Measurements from ENCODE around the gene CWC27.

The CWC27 gene

DNA sequence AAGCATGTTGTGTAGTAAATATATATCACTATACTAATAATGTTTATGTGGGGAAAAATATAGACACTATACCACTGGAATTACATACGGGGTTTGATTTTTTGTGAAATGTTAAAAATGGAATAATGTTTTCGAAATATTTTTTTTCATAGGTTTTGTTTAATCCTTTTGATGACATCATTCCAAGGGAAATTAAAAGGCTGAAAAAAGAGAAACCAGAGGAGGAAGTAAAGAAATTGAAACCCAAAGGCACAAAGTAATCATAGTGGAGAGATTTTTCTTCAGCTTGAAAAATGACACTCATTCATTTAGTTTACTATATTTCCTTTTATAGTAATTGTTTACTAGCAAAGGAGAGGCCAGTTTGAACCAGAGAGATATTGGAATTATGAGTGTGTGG lies 17.6 kb downstream of the CWC27 start:
- WGBS (ENCODE audit: insufficient coverage) = no CpG with 5 or more reads among the region's 2 CpGs
- ChIA-PET CTCF (interaction anchor here (5.1 kb wide), 1 partner anchor 151 kb away, joined by 42 read pairs; no protein-coding TSS in a partner anchor), POLR2A (no interaction called here)
- DNase-seq = no peak
- no peaks in the 10 kb centered on the region for H3K27me3 ChIP-seq (replicated peaks in 2 of 5; ENCODE audit: control insufficient read depth in 4 of 5, insufficient read depth in 5 of 5, low read length in 4 of 5)
- H3K9me3 ChIP-seq (ENCODE audit: control extremely low read depth in 1 of 5, control insufficient read depth in 4 of 5, insufficient read depth in 2 of 5, low read depth in 1 of 5, low read length in 4 of 5) = no peaks in the 10 kb centered on the region
- H3K36me3 ChIP-seq (ENCODE audit: control insufficient read depth in 4 of 4, insufficient read depth in 4 of 4, low read length in 3 of 4) = peaks cover 2 to 11% (median 4%) of the 10 kb centered on the region in 4 experiments
- H3K4me3 ChIP-seq (ENCODE audit: control insufficient read depth in 1 of 7, extremely low read depth in 1 of 7, insufficient read depth in 4 of 7, low read depth in 2 of 7, low read length in 6 of 7) = no peak overlapping the region
- no peaks in the 10 kb centered on the region for H3K4me1 ChIP-seq (ENCODE audit: control extremely low read depth in 1 of 4, control insufficient read depth in 4 of 4, insufficient read depth in 4 of 4, low read length in 3 of 4)
- no peak overlapping the region for H3K27ac ChIP-seq (ENCODE audit: insufficient read depth in 1 of 2, low read depth in 1 of 2, low read length in 2 of 2, poor library complexity in 1 of 2, severe bottlenecking in 2 of 2)

GRCh38 chr5:64788156-64788555 lies 19.4 kb downstream of the CWC27 start:
- Histone ChIP-seq H3K36me3 (ENCODE audit: control insufficient read depth in 4 of 4, insufficient read depth in 4 of 4, low read length in 3 of 4) (peaks cover 0 to 11% (median 2%) of the 10 kb centered on the region in 4 experiments), H3K27ac (ENCODE audit: insufficient read depth in 1 of 2, low read depth in 1 of 2, low read length in 2 of 2, poor library complexity in 1 of 2, severe bottlenecking in 2 of 2) (no peak overlapping the region), H3K4me3 (ENCODE audit: control insufficient read depth in 1 of 7, extremely low read depth in 1 of 7, insufficient read depth in 4 of 7, low read depth in 2 of 7, low read length in 6 of 7) (no peak overlapping the region), H3K4me1 (ENCODE audit: control extremely low read depth in 1 of 4, control insufficient read depth in 4 of 4, insufficient read depth in 4 of 4, low read length in 3 of 4) (no peaks in the 10 kb centered on the region), H3K27me3 (replicated peaks in 2 of 5; ENCODE audit: control insufficient read depth in 4 of 5, insufficient read depth in 5 of 5, low read length in 4 of 5) (no peaks in the 10 kb centered on the region), H3K9me3 (ENCODE audit: control extremely low read depth in 1 of 5, control insufficient read depth in 4 of 5, insufficient read depth in 2 of 5, low read depth in 1 of 5, low read length in 4 of 5) (no peaks in the 10 kb centered on the region)
- no CpG with 5 or more reads among the region's 2 CpGs for WGBS (ENCODE audit: insufficient coverage)
- ChIA-PET POLR2A (no interaction called here), CTCF (interaction anchor here (1.1 to 1.6 kb wide), 2 partner anchors 13 to 159 kb away, joined by 3 to 6 read pairs; no protein-coding TSS in a partner anchor)
- no peak for DNase-seq

DNA sequence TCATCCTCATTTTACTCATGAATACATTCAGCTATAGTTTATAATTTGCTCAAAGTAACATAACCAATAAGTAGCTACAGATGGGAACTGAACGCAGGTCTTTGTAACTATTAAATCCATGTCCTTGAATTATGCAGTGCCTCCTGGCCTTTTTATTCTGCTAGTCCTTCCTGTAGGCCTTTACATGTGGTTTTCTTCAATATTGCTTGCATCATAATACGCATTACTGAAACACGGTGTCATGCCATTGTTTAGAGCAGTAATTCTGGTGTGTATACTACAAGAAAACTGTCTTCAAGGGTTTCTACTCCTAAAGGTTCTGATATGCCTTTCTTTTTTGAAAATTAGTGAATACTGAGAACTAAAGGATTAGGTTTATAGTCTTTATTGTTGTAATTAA lies 20.7 kb downstream of the CWC27 start:
- Histone ChIP-seq H3K4me3 (ENCODE audit: control insufficient read depth in 1 of 7, extremely low read depth in 1 of 7, insufficient read depth in 4 of 7, low read depth in 2 of 7, low read length in 6 of 7) (no peak overlapping the region), H3K36me3 (ENCODE audit: control insufficient read depth in 4 of 4, insufficient read depth in 4 of 4, low read length in 3 of 4) (peaks cover 0 to 6% (median 1%) of the 10 kb centered on the region in 4 experiments), H3K4me1 (ENCODE audit: control extremely low read depth in 1 of 4, control insufficient read depth in 4 of 4, insufficient read depth in 4 of 4, low read length in 3 of 4) (no peaks in the 10 kb centered on the region), H3K9me3 (ENCODE audit: control extremely low read depth in 1 of 5, control insufficient read depth in 4 of 5, insufficient read depth in 2 of 5, low read depth in 1 of 5, low read length in 4 of 5) (no peaks in the 10 kb centered on the region), H3K27me3 (replicated peaks in 2 of 5; ENCODE audit: control insufficient read depth in 4 of 5, insufficient read depth in 5 of 5, low read length in 4 of 5) (no peaks in the 10 kb centered on the region), H3K27ac (ENCODE audit: insufficient read depth in 1 of 2, low read depth in 1 of 2, low read length in 2 of 2, poor library complexity in 1 of 2, severe bottlenecking in 2 of 2) (no peak overlapping the region)
- no peak for DNase-seq
- ChIA-PET POLR2A (no interaction called here), CTCF (no interaction called here)
- WGBS (ENCODE audit: insufficient coverage) = 100% methylated on average over 2 of the region's 3 CpGs

DNA sequence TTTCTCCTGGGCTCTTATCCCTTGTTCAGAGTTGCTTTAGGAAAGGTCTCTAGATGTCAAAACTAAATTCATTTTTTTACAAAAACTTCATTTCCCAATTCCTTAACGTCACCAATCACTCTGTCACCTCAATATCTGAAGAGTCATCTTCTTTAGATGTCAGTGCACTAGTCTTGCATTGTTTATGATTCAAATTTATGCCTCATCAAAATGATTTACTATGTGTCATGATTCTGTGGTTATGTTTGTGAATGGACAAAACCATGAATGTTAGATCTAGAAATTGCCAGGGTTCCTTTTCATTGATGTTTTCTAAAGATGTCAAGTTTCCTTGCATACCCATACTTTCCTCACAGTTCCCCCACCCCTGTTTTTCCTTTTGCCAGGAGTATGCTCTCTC lies 21.5 kb downstream of the CWC27 start:
- H3K4me1 ChIP-seq (ENCODE audit: control extremely low read depth in 1 of 4, control insufficient read depth in 4 of 4, insufficient read depth in 4 of 4, low read length in 3 of 4) = no peaks in the 10 kb centered on the region
- CTCF ChIA-PET = no interaction called here
- no peaks in the 10 kb centered on the region for H3K9me3 ChIP-seq (ENCODE audit: control extremely low read depth in 1 of 5, control insufficient read depth in 4 of 5, insufficient read depth in 2 of 5, low read depth in 1 of 5, low read length in 4 of 5)
- peak in 1 of 3 donors; percentile 45 for DNase-seq
- no peaks in the 10 kb centered on the region for H3K27me3 ChIP-seq (replicated peaks in 2 of 5; ENCODE audit: control insufficient read depth in 4 of 5, insufficient read depth in 5 of 5, low read length in 4 of 5)
- H3K36me3 ChIP-seq (ENCODE audit: control insufficient read depth in 4 of 4, insufficient read depth in 4 of 4, low read length in 3 of 4) = peaks cover 0 to 6% (median 3%) of the 10 kb centered on the region in 4 experiments
- WGBS (ENCODE audit: insufficient coverage) = 71% methylated on average over 1 of the region's 1 CpG
- H3K27ac ChIP-seq (ENCODE audit: insufficient read depth in 1 of 2, low read depth in 1 of 2, low read length in 2 of 2, poor library complexity in 1 of 2, severe bottlenecking in 2 of 2) = no peak overlapping the region
- POLR2A ChIA-PET = no interaction called here
- H3K4me3 ChIP-seq (ENCODE audit: control insufficient read depth in 1 of 7, extremely low read depth in 1 of 7, insufficient read depth in 4 of 7, low read depth in 2 of 7, low read length in 6 of 7) = no peak overlapping the region

DNA sequence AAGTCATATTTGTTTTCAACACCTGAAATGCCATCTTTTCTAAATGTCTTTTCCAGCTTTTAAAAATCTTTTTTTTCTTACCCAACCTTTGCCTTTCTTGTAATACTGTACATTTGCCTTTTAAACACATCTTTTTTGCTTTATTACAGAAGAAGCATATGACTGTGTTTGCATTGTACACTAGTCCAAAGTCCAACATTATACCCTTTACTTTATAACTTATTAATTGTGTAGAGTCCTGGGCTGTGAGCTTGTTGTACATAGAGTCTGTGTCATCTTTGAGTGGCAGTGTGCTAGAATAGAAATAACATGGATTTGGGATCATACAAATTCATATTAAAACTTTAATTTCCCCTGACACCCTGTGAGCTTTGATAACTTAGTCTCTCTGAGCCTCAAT lies 23.7 kb downstream of the CWC27 start:
- ChIA-PET POLR2A (no interaction called here), CTCF (no interaction called here)
- Histone ChIP-seq H3K27ac (ENCODE audit: insufficient read depth in 1 of 2, low read depth in 1 of 2, low read length in 2 of 2, poor library complexity in 1 of 2, severe bottlenecking in 2 of 2) (no peak overlapping the region), H3K4me3 (ENCODE audit: control insufficient read depth in 1 of 7, extremely low read depth in 1 of 7, insufficient read depth in 4 of 7, low read depth in 2 of 7, low read length in 6 of 7) (no peak overlapping the region), H3K36me3 (ENCODE audit: control insufficient read depth in 4 of 4, insufficient read depth in 4 of 4, low read length in 3 of 4) (peaks cover 0 to 5% (median 0%) of the 10 kb centered on the region in 4 experiments), H3K9me3 (ENCODE audit: control extremely low read depth in 1 of 5, control insufficient read depth in 4 of 5, insufficient read depth in 2 of 5, low read depth in 1 of 5, low read length in 4 of 5) (no peaks in the 10 kb centered on the region), H3K27me3 (replicated peaks in 2 of 5; ENCODE audit: control insufficient read depth in 4 of 5, insufficient read depth in 5 of 5, low read length in 4 of 5) (no peaks in the 10 kb centered on the region), H3K4me1 (ENCODE audit: control extremely low read depth in 1 of 4, control insufficient read depth in 4 of 4, insufficient read depth in 4 of 4, low read length in 3 of 4) (no peaks in the 10 kb centered on the region)
- no peak for DNase-seq

DNA sequence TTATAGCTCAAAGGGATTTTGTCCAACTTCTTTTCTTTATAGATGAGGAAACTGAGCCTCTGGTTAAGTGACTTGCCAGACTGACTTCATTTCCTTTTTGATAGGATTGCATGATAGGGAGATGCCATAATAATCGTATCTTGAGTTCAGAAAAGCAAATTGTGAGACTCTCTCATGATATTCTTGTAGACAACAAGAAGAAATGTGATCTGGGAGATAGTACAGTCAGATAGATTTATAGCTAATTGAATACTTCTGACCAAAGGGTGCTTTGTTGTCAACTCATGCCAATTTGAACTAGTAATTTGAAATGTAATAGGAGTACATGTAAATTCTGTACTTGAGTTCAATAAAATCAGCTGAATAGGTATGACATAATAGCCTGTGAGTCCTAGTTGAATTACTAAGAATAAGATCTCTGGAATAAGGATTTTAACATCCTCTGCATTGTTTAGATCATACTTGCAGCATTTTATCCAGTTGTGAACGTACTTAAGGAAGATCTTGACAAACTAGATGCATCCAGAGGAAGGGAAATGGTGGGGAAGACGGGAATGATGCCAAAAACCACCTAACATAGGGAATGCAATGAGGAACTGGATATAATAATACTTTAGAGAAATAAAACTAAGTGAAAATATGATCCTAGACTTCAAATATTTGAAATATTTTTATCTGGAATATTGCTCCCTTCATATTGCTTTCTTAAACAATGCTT lies 25.5 kb downstream of the CWC27 start:
- ChIA-PET CTCF (interaction anchor here (0.9 to 1.6 kb wide), 3 partner anchors 10 to 161 kb away, joined by 3 to 4 read pairs (median 3); no protein-coding TSS in a partner anchor), POLR2A (no interaction called here)
- DNase-seq = no peak
- WGBS (ENCODE audit: insufficient coverage) = 44% methylated on average over 2 of the region's 3 CpGs
- Histone ChIP-seq H3K27me3 (replicated peaks in 2 of 5; ENCODE audit: control insufficient read depth in 4 of 5, insufficient read depth in 5 of 5, low read length in 4 of 5) (no peaks in the 10 kb centered on the region), H3K4me3 (ENCODE audit: control insufficient read depth in 1 of 7, extremely low read depth in 1 of 7, insufficient read depth in 4 of 7, low read depth in 2 of 7, low read length in 6 of 7) (no peak overlapping the region), H3K9me3 (ENCODE audit: control extremely low read depth in 1 of 5, control insufficient read depth in 4 of 5, insufficient read depth in 2 of 5, low read depth in 1 of 5, low read length in 4 of 5) (no peaks in the 10 kb centered on the region), H3K36me3 (ENCODE audit: control insufficient read depth in 4 of 4, insufficient read depth in 4 of 4, low read length in 3 of 4) (peaks cover 0 to 5% (median 0%) of the 10 kb centered on the region in 4 experiments), H3K4me1 (ENCODE audit: control extremely low read depth in 1 of 4, control insufficient read depth in 4 of 4, insufficient read depth in 4 of 4, low read length in 3 of 4) (no peaks in the 10 kb centered on the region), H3K27ac (ENCODE audit: insufficient read depth in 1 of 2, low read depth in 1 of 2, low read length in 2 of 2, poor library complexity in 1 of 2, severe bottlenecking in 2 of 2) (no peak overlapping the region)

DNA sequence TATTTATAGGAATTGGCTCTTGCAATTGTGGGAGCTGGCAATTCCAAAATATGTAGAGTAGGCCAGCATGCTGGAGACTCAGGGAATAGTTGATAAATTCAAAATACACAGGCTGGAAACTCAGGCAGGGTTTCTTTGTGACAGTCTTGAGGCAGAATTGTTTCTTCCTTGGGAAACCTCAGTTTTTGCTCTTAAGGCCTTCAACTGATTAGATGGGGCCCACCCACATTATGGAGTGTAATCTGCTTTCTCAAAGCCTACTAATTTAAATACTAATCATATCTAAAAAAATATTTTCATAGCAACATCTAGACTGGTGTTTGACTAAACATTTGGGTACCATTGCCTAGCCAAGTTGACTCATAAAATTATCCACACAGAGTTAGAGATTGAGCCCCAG lies 27.6 kb downstream of the CWC27 start:
- Histone ChIP-seq H3K36me3 (ENCODE audit: control insufficient read depth in 4 of 4, insufficient read depth in 4 of 4, low read length in 3 of 4) (peaks cover 3 to 9% (median 3%) of the 10 kb centered on the region in 4 experiments), H3K4me1 (ENCODE audit: control extremely low read depth in 1 of 4, control insufficient read depth in 4 of 4, insufficient read depth in 4 of 4, low read length in 3 of 4) (no peaks in the 10 kb centered on the region), H3K27me3 (replicated peaks in 2 of 5; ENCODE audit: control insufficient read depth in 4 of 5, insufficient read depth in 5 of 5, low read length in 4 of 5) (no peaks in the 10 kb centered on the region), H3K4me3 (ENCODE audit: control insufficient read depth in 1 of 7, extremely low read depth in 1 of 7, insufficient read depth in 4 of 7, low read depth in 2 of 7, low read length in 6 of 7) (no peak overlapping the region), H3K27ac (ENCODE audit: insufficient read depth in 1 of 2, low read depth in 1 of 2, low read length in 2 of 2, poor library complexity in 1 of 2, severe bottlenecking in 2 of 2) (no peak overlapping the region), H3K9me3 (ENCODE audit: control extremely low read depth in 1 of 5, control insufficient read depth in 4 of 5, insufficient read depth in 2 of 5, low read depth in 1 of 5, low read length in 4 of 5) (no peaks in the 10 kb centered on the region)
- ChIA-PET CTCF (no interaction called here), POLR2A (no interaction called here)
- no peak for DNase-seq
